22Rv1 (cell line): ENCODE results near the gene TBC1D1.

Experiments
- ZFX ChIP-seq: fragments of 450-650 bp; IDR thresholded peaks from 2 replicates; pipeline ENCODE4 v1.6.1; 2017; ENCODE audit warnings: antibody characterized with exemption, borderline replicate concordance
- TF ChIP-seq, protein P1 (sequence below): fragments of 450-650 bp; IDR thresholded peaks from 2 replicates; pipeline ENCODE4 v1.5.1; 2017; ENCODE audit warnings: mild to moderate bottlenecking

DNA sequence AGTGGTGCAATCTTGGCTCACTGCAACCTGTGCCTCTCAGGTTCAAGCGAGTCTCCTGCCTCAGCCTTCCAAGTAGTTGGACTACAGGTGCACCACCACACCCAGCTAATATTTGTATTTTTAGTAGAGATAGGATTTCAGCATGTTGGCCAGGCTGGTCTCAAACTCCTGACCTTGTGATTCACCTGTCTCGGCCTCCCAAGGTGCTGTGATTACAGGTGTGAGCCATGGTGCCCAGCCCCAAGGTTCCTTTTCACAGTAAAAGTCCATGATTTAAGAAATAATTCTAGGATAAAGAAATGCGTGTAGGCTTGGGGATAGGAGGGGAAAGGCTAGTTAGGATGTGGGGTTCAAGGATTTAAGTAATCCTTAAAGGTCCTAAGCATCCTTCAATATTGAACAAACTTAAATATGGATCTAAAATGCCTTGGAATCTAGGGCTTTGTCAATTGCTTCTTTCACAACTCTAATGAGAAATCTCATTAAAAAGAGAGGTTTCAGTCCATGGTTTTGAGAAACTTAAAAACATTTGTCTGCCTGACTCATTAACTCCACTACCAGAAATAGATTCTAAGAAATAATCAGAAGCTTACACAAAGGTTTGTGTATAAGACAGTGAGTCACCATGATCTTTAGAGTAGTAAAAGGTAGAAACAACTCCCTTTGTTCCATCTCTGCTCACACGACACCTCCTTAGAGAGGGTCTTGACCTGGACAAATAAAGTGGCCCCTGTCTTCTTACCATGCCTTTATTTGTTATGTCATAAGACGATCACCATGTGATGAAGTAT, 272.5 kb downstream of the TBC1D1 start:
- TF ChIP-seq, protein P1, sequence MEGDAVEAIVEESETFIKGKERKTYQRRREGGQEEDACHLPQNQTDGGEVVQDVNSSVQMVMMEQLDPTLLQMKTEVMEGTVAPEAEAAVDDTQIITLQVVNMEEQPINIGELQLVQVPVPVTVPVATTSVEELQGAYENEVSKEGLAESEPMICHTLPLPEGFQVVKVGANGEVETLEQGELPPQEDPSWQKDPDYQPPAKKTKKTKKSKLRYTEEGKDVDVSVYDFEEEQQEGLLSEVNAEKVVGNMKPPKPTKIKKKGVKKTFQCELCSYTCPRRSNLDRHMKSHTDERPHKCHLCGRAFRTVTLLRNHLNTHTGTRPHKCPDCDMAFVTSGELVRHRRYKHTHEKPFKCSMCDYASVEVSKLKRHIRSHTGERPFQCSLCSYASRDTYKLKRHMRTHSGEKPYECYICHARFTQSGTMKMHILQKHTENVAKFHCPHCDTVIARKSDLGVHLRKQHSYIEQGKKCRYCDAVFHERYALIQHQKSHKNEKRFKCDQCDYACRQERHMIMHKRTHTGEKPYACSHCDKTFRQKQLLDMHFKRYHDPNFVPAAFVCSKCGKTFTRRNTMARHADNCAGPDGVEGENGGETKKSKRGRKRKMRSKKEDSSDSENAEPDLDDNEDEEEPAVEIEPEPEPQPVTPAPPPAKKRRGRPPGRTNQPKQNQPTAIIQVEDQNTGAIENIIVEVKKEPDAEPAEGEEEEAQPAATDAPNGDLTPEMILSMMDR, result no peak
- TF ChIP-seq ZFX, result no peak
